HEK293T (cell line): ENCODE measurements around the gene BCL7A.

Experiments used
- FOXK2 ChIP-seq: fragments of 450-650 bp; IDR thresholded peaks from 2 replicates; pipeline ENCODE4 v1.6.1; 2016; ENCODE audit warnings: mild to moderate bottlenecking
- SUZ12 ChIP-seq: fragments of 450-650 bp; IDR thresholded peaks from 2 replicates; pipeline ENCODE4 v1.6.1; 2016; ENCODE audit warnings: mild to moderate bottlenecking
- TARDBP ChIP-seq: fragments of 450-650 bp; IDR thresholded peaks from 2 replicates; pipeline ENCODE4 v1.6.1; 2016

GRCh38 chr12:122084857-122085405 lies 63.2 kb downstream of the BCL7A start:
- TF ChIP-seq TARDBP (no peak), FOXK2 (no peak), SUZ12 (no peak)
